Measurements from ENCODE around the gene IQCC.

Gene IQCC

GRCh38 chr1:32195972-32196823 lies 9.3 kb upstream of the IQCC start:
- peak; percentile 57 for DNase-seq

- no peak for DNase-seq
Observed at GRCh38 chr1:32197074-32197473, 8.4 kb upstream of the IQCC start.

GRCh38 chr1:32197837-32198236 lies 7.6 kb upstream of the IQCC start:
- DNase-seq: no peak

- DNase-seq: no peak
Observed at GRCh38 chr1:32198237-32199042, 7.0 kb upstream of the IQCC start.

- no peak for DNase-seq
Observed at GRCh38 chr1:32199043-32199716, 6.3 kb upstream of the IQCC start.

- DNase-seq: no peak
Observed at GRCh38 chr1:32199717-32200072, 5.8 kb upstream of the IQCC start.

- DNase-seq: peak; percentile 64
Observed at GRCh38 chr1:32200226-32201010, 5.1 kb upstream of the IQCC start, which contains the start of gene CCDC28B. TSS of gene CCDC28B (plus strand) at chr1:32200595. CDS start at chr1:32201936, 1,341 bp downstream.

- DNase-seq: peak; percentile 85
Observed at GRCh38 chr1:32201011-32201855, 4.2 kb upstream of the IQCC start.

- no peak for DNase-seq
Observed at GRCh38 chr1:32204943-32205361, 519 bp upstream of the IQCC start.

- no peak for DNase-seq
Observed at GRCh38 chr1:32208469-32208868, 3.0 kb downstream of the IQCC start.

- DNase-seq: peak; percentile 32
Observed at GRCh38 chr1:32208891-32209328, 3.4 kb downstream of the IQCC start, which contains the start of gene DCDC2B. TSS of gene DCDC2B (plus strand) at chr1:32209089. CDS start at chr1:32209094, 5 bp downstream.

GRCh38 chr1:32215629-32216480 lies 10.4 kb downstream of the IQCC start:
- peak; percentile 70 for DNase-seq

- no peak for DNase-seq
Observed at GRCh38 chr1:32216566-32216965, 11.1 kb downstream of the IQCC start.

GRCh38 chr1:32219022-32219421 lies 13.6 kb downstream of the IQCC start:
- no peak for DNase-seq

GRCh38 chr1:32220746-32221580 lies 15.5 kb downstream of the IQCC start:
- DNase-seq: no peak

- no peak for DNase-seq
Observed at GRCh38 chr1:32221581-32221979, 16.1 kb downstream of the IQCC start.

GRCh38 chr1:32221980-32222755 lies 16.7 kb downstream of the IQCC start, which contains the start of the genes EIF3I and TMEM234:
TSS of gene EIF3I (plus strand) at chr1:32222407. CDS start at chr1:32222442, 35 bp downstream.
TSS of gene TMEM234 (minus strand) at chr1:32222353. CDS start at chr1:32222322, 31 bp downstream.
- DNase-seq: peak; percentile 95

GRCh38 chr1:32223683-32224082 lies 18.2 kb downstream of the IQCC start:
- no peak for DNase-seq

Data from CD4-positive, alpha-beta T cell treated with Interleukin-21 for 1 hour (primary cell).